MCF 10A (cell line): ENCODE measurements around the gene LIG1. TPM values are rescaled to one million over a fixed set of nuclear protein-coding genes. Genes with fewer than 3 reads are reported as not detected.
A peak's percentile ranks its signal among the peaks of the same experiment; 100 is the strongest.
"Not testable (repeated sequence)": the region's sequence is repeated elsewhere in the genome, so short reads cannot be mapped to it uniquely, and the experiment has no call there.

Experiments
- BruUV-seq: library from RNA; stranded (reverse); fragments of 400-500 nt; replicated peaks from 2 replicates; lab custom pipeline; 2021; lab: Mats Ljungman, UMichigan
- CTCF ChIA-PET: fragments of 300-600 bp; sonication (Branson Sonifier 250); formaldehyde crosslinking; extraction: SDS; loops from one replicate; lab custom pipeline; 2021; ENCODE audit warnings: antibody characterized with exemption, inconsistent platforms; lab: Yijun Ruan, JAX
- POLR2A ChIA-PET: fragments of 300-600, 350-650 bp; sonication (Branson Sonifier 250); formaldehyde crosslinking; extraction: SDS; loops from one replicate; lab custom pipeline; 2020; ENCODE audit warnings: antibody characterized with exemption, inconsistent platforms; lab: Yijun Ruan, JAX
- DNase-seq: peaks from one replicate; pipeline ENCODE4 v3.0.0-alpha.2; 2018; ENCODE audit not compliant: unreplicated experiment
- H3K27ac Mint-ChIP-seq: one replicate; pipeline ENCODE4 v1.8.0; 2022; ENCODE audit warnings: mild to moderate bottlenecking, low read depth, mixed read lengths; ENCODE audit not compliant: unreplicated experiment
- H3K27me3 Mint-ChIP-seq: one replicate; pipeline ENCODE4 v1.8.0; 2022; ENCODE audit warnings: mixed read lengths; ENCODE audit not compliant: insufficient read depth, unreplicated experiment
- H3K36me3 Mint-ChIP-seq: one replicate; pipeline ENCODE4 v1.8.0; 2022; ENCODE audit warnings: mild to moderate bottlenecking, moderate library complexity, mixed read lengths; ENCODE audit not compliant: insufficient read depth, unreplicated experiment
- H3K4me1 Mint-ChIP-seq: one replicate; pipeline ENCODE4 v1.8.0; 2022; ENCODE audit warnings: mixed read lengths; ENCODE audit not compliant: insufficient read depth, unreplicated experiment
- H3K4me3 Mint-ChIP-seq: one replicate; pipeline ENCODE4 v1.8.0; 2022; ENCODE audit warnings: mild to moderate bottlenecking, moderate library complexity, mixed read lengths; ENCODE audit not compliant: unreplicated experiment
- H3K9me3 Mint-ChIP-seq: one replicate; pipeline ENCODE4 v1.8.0; 2022; ENCODE audit warnings: mixed read lengths; ENCODE audit not compliant: unreplicated experiment
- intact Hi-C: fragments of 100-400 bp; cut with micrococcal nuclease; formaldehyde crosslinking; loops from 2 replicates; pipeline ENCODE4 v1.14.1; 2022
- total RNA-seq: library from RNA; stranded (reverse); gene quantifications from 2 replicates; pipeline ENCODE4 v1.2.3, GENCODE V29; 2022
- TF ChIP-seq, protein P1 (sequence below): fragments of 200-600 bp; IDR thresholded peaks from one replicate; pipeline ENCODE4 v1.8.0; 2022; ENCODE audit warnings: antibody characterized with exemption, mild to moderate bottlenecking; ENCODE audit not compliant: unreplicated experiment

The LIG1 gene
- total RNA-seq, 1 experiment from 2014 or later = 14.6 TPM

- POLR2A ChIA-PET = no interaction called here
- Mint-ChIP-seq H3K4me1 (peaks cover 5% of the 10 kb centered on the region), H3K27me3 (peaks cover 66% of the 10 kb centered on the region), H3K4me3 (no peak overlapping the region), H3K36me3 (peaks cover 6% of the 10 kb centered on the region), H3K9me3 (peaks cover 12% of the 10 kb centered on the region), H3K27ac (no peak overlapping the region)
- TF ChIP-seq, protein P1, sequence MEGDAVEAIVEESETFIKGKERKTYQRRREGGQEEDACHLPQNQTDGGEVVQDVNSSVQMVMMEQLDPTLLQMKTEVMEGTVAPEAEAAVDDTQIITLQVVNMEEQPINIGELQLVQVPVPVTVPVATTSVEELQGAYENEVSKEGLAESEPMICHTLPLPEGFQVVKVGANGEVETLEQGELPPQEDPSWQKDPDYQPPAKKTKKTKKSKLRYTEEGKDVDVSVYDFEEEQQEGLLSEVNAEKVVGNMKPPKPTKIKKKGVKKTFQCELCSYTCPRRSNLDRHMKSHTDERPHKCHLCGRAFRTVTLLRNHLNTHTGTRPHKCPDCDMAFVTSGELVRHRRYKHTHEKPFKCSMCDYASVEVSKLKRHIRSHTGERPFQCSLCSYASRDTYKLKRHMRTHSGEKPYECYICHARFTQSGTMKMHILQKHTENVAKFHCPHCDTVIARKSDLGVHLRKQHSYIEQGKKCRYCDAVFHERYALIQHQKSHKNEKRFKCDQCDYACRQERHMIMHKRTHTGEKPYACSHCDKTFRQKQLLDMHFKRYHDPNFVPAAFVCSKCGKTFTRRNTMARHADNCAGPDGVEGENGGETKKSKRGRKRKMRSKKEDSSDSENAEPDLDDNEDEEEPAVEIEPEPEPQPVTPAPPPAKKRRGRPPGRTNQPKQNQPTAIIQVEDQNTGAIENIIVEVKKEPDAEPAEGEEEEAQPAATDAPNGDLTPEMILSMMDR = no peak
- no peak for DNase-seq
- no TSS peak for BruUV-seq
- intact Hi-C loops = no loop called here
- CTCF ChIA-PET = interaction anchor here (1.4 kb wide), 1 partner anchor 14 kb away, joined by 3 read pairs; no protein-coding TSS in a partner anchor
Observed at GRCh38 chr19:48094129-48094854, 75.9 kb downstream of the LIG1 start.

DNA sequence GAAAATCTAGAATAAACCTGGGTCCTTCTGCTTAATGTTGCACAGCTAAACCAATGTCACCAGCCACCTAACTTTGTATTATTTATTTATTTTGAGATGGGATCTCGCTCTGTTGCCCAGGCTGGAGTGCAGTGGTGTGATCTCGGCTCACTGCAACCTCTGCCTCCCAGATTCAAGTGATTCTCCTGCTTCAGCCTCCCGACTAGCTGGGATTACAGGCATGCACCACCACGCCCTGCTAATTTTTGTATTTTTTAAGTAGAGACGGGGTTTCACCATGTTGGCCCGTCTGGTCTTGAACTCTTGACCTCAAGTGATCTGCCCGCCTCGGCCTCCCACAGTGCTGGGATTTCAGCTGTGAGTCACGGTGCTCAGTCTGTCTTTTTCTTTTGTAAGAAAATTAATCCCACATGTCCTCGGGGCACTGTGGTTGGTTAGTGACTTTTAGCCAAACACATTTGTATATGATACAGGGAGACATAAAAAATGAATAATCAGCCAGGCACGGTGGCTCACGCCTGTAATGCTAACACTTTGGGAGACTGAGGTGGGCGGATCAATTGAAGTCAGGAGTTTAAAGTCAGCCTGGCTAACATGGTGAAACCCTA, 78.9 kb downstream of the LIG1 start:
- BruUV-seq, intact Hi-C loops, H3K4me1 Mint-ChIP-seq, H3K4me3 Mint-ChIP-seq, H3K36me3 Mint-ChIP-seq, H3K27ac Mint-ChIP-seq: not testable (repeated sequence)
- Mint-ChIP-seq H3K9me3 (peaks cover 12% of the 10 kb centered on the region), H3K27me3 (peaks cover 75% of the 10 kb centered on the region)
- ChIA-PET POLR2A (interaction anchor here (0.7 kb wide), 1 partner anchor 171 kb away, joined by 4 read pairs; no protein-coding TSS in a partner anchor), CTCF (interaction anchor here (0.6 to 1.1 kb wide), 4 partner anchors 9 to 207 kb away, joined by 3 read pairs; no protein-coding TSS in a partner anchor)
- peak; percentile 89 for DNase-seq

DNA sequence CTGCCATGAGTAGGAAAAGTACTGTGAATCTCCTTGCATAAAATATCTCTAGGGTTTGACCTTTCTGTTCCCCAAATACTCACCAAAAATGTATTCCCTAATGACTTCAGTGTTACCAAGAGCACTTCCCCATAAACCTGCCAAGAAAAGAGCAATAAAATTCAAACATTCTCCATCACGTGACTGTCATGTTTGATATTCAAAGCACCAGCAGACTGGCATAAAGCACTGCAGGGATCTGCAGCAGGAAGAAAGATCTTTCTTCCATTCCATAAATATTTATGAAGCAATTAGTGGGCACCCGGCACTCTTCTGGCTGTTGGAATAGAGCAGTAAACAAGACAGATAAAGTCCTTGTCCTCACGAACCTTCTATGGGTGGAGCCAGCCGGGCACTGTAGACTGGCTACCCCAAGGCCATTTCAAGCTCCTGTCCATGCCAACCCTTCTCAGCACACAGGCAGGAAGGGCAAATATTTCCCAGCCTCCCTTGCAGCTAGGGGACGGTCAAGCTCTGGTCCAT, 79.8 kb downstream of the LIG1 start:
- ChIA-PET POLR2A (interaction anchor here (0.6 kb wide), 1 partner anchor 13 kb away, joined by 3 read pairs; no protein-coding TSS in a partner anchor), CTCF (interaction anchor here (0.6 to 1.1 kb wide), 3 partner anchors 8 to 206 kb away, joined by 3 read pairs; no protein-coding TSS in a partner anchor)
- DNase-seq = no peak
- intact Hi-C loops = no loop called here
- TF ChIP-seq, protein P1 = no peak
- H3K27ac Mint-ChIP-seq = no peak overlapping the region
- no TSS peak for BruUV-seq
- H3K36me3 Mint-ChIP-seq = no peaks in the 10 kb centered on the region
- no peak overlapping the region for H3K4me3 Mint-ChIP-seq
- peaks cover 5% of the 10 kb centered on the region for H3K4me1 Mint-ChIP-seq
- peaks cover 12% of the 10 kb centered on the region for H3K9me3 Mint-ChIP-seq
- peaks cover 74% of the 10 kb centered on the region for H3K27me3 Mint-ChIP-seq

DNA sequence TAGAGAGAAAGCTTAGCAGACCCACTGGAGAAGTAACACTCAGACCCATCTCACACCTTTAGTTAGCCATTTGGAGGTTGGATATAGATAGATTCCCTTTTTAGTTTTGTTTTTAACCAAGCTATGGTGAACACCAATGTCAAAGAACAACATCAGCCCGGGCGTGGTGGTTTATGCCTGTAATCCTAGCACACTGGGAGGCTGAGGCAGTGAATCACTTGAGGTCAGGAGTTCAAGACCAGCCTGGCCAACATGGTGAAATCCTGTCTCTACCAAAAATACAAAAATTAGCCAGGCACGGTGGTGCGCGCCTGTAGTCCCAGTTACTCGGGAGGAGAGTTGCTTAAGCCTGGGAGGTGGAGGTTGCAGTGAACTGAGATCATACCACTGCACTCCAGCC, 81.2 kb downstream of the LIG1 start:
- POLR2A ChIA-PET, H3K27ac Mint-ChIP-seq: not testable (repeated sequence)

More for the DNA sequence above, 81.2 kb downstream of the LIG1 start:
- H3K9me3 Mint-ChIP-seq, intact Hi-C loops, BruUV-seq, H3K4me3 Mint-ChIP-seq, DNase-seq, H3K4me1 Mint-ChIP-seq, H3K36me3 Mint-ChIP-seq: not testable (repeated sequence)
- CTCF ChIA-PET = interaction anchor here (0.5 kb wide), 1 partner anchor 85 kb away, joined by 3 read pairs; no protein-coding TSS in a partner anchor
- H3K27me3 Mint-ChIP-seq = peaks cover 74% of the 10 kb centered on the region
